Measurements from ENCODE around the gene TOX3.

Gene TOX3

GRCh38 chr16:52446080-52446479 is 100.9 kb downstream of the TOX3 start:
- no peak for FAIRE-seq

- no peak for FAIRE-seq
Measured at GRCh38 chr16:52441886-52442285, 105.1 kb downstream of the TOX3 start.

- no peak for FAIRE-seq
Measured at GRCh38 chr16:52440248-52440647, 106.7 kb downstream of the TOX3 start.

- no peak for FAIRE-seq
Measured at GRCh38 chr16:52439750-52440149, 107.2 kb downstream of the TOX3 start.

- FAIRE-seq, result no peak
Measured at GRCh38 chr16:52439171-52439701, 107.7 kb downstream of the TOX3 start.

- no peak for FAIRE-seq
Measured at GRCh38 chr16:52437277-52437670, 109.7 kb downstream of the TOX3 start.

- FAIRE-seq, result no peak
Measured at GRCh38 chr16:52436339-52437276, 110.3 kb downstream of the TOX3 start.

GRCh38 chr16:52434224-52434623 is 112.7 kb downstream of the TOX3 start:
- no peak for FAIRE-seq

- FAIRE-seq, result no peak
Measured at GRCh38 chr16:52433643-52434042, 113.3 kb downstream of the TOX3 start.

- no peak for FAIRE-seq
Measured at GRCh38 chr16:52424591-52424990, 122.4 kb downstream of the TOX3 start.

- FAIRE-seq, result no peak
Measured at GRCh38 chr16:52422307-52422706, 124.6 kb downstream of the TOX3 start.

- FAIRE-seq, result no peak
Measured at GRCh38 chr16:52418201-52418600, 128.7 kb downstream of the TOX3 start.

GRCh38 chr16:52416888-52417287 is 130.1 kb downstream of the TOX3 start:
- FAIRE-seq, result no peak

- no peak for FAIRE-seq
Measured at GRCh38 chr16:52411011-52411410, 135.9 kb downstream of the TOX3 start.

GRCh38 chr16:52408191-52408845 is 138.6 kb downstream of the TOX3 start:
- no peak for FAIRE-seq

- no peak for FAIRE-seq
Measured at GRCh38 chr16:52407778-52408177, 139.2 kb downstream of the TOX3 start.

GRCh38 chr16:52405441-52405840 is 141.5 kb downstream of the TOX3 start:
- no peak for FAIRE-seq

- FAIRE-seq, result no peak
Measured at GRCh38 chr16:52404546-52404945, 142.4 kb downstream of the TOX3 start.

GRCh38 chr16:52399116-52399515 is 147.8 kb downstream of the TOX3 start:
- FAIRE-seq, result no peak

GRCh38 chr16:52398491-52398960 is 148.4 kb downstream of the TOX3 start:
- no peak for FAIRE-seq

GRCh38 chr16:52398021-52398420 is 148.9 kb downstream of the TOX3 start:
- FAIRE-seq, result no peak

- no peak for FAIRE-seq
Measured at GRCh38 chr16:52393448-52393847, 153.5 kb downstream of the TOX3 start.

GRCh38 chr16:52389045-52389444 is 157.9 kb downstream of the TOX3 start:
- FAIRE-seq, result no peak

Measured in colon (tissue), 2 donors.